ENCODE data around the gene COL17A1.

COL17A1 gene

DNA sequence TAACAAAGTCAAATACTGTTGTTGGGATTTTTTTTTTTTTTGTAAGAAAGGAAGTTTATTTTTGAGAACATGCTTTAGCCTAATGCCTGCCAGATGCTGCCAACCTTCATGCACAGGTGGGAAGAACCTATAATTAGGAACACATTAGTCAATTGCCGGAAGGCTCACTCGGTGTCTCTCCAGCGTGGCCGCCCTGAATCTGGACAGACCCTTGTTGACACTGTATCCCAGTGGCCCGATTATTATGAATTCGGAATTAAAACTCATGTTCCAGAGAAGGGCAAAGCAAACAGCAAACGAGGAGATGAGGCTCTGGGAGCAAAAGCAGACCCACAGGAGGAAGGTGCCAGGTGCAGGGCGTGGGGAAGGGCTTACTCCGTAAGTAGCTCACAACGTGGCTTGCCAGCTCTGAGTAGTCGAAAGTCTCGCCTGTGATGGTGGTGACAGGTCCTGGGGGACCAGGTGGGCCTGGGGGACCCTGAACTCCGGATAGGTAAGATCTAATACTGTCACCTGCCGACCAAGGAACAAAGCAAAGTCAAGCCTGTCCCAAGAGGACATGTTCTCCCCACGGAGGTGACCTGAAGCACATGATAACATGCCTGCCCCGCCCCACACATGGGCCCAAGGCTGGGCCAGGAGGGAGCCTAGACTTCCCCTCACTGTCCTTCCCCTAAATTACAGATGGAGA, 48.3 kb downstream of the COL17A1 start:
- ATAC-seq (ENCODE audit: low read depth) (no peak), DNase-seq (ENCODE audit: low spot score) (peak; percentile 38)
- no peaks in the 10 kb centered on the region for H3K4me1 ChIP-seq (ENCODE audit: insufficient read depth, poor library complexity, severe bottlenecking)
- H3K27me3 ChIP-seq (ENCODE audit: insufficient read depth, poor library complexity, severe bottlenecking): no peaks in the 10 kb centered on the region
- no peak overlapping the region for H3K27ac ChIP-seq (ENCODE audit: poor library complexity, severe bottlenecking)
- TF ChIP-seq, protein P1, sequence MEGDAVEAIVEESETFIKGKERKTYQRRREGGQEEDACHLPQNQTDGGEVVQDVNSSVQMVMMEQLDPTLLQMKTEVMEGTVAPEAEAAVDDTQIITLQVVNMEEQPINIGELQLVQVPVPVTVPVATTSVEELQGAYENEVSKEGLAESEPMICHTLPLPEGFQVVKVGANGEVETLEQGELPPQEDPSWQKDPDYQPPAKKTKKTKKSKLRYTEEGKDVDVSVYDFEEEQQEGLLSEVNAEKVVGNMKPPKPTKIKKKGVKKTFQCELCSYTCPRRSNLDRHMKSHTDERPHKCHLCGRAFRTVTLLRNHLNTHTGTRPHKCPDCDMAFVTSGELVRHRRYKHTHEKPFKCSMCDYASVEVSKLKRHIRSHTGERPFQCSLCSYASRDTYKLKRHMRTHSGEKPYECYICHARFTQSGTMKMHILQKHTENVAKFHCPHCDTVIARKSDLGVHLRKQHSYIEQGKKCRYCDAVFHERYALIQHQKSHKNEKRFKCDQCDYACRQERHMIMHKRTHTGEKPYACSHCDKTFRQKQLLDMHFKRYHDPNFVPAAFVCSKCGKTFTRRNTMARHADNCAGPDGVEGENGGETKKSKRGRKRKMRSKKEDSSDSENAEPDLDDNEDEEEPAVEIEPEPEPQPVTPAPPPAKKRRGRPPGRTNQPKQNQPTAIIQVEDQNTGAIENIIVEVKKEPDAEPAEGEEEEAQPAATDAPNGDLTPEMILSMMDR (IDR thresholded peaks at IDR 0.05; ENCODE audit: poor library complexity, severe bottlenecking): no peak
- peaks cover 95% of the 10 kb centered on the region for H3K36me3 ChIP-seq (ENCODE audit: low read depth)
- no peak overlapping the region for H3K4me3 ChIP-seq (ENCODE audit: severe bottlenecking)
- H3K9me3 ChIP-seq (ENCODE audit: severe bottlenecking): no peaks in the 10 kb centered on the region

DNA sequence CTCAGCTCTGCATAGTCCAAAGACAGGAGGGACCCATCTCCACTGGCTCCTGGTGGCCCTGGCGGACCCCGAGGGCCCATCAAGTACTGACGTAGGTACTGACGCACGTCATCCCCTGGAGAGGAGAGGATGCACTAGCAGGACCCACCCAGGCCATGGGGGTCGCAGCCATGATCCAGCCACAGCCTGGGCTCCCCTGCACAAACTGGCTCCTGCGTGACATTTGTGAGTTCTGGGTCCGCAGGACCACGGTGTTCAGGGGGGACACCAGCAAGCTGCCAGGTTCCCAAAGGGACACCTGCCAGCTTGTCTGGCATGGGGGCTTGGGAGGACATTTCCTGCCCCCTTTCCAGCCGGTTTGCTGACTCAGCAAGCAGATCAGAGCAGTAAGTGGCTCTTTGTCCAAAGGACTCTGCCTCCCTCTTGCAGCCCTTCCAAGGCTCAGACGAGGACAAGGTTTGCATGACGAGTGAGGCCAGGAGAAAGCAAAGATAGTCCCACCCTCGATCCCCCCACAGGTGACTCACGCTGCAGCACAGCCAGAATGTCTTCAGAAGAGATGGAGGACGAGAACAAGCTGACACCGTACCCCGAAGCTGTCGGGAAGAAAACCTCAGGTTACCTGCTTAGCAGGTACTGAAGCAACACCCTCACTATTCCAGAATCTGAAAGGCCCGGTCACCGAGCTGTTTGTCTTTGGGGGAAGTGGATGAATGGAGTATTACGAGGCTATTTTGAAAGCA, 49.0 kb downstream of the COL17A1 start:
- DNase-seq (ENCODE audit: low spot score) (peak; percentile 34), ATAC-seq (ENCODE audit: low read depth) (no peak)
- Histone ChIP-seq H3K4me3 (ENCODE audit: severe bottlenecking) (no peak overlapping the region), H3K4me1 (ENCODE audit: insufficient read depth, poor library complexity, severe bottlenecking) (no peaks in the 10 kb centered on the region), H3K9me3 (ENCODE audit: severe bottlenecking) (no peaks in the 10 kb centered on the region), H3K27ac (ENCODE audit: poor library complexity, severe bottlenecking) (no peak overlapping the region), H3K36me3 (ENCODE audit: low read depth) (peaks cover 93% of the 10 kb centered on the region), H3K27me3 (ENCODE audit: insufficient read depth, poor library complexity, severe bottlenecking) (no peaks in the 10 kb centered on the region)
- TF ChIP-seq, protein P1 (IDR thresholded peaks at IDR 0.05; ENCODE audit: poor library complexity, severe bottlenecking): no peak

DNA sequence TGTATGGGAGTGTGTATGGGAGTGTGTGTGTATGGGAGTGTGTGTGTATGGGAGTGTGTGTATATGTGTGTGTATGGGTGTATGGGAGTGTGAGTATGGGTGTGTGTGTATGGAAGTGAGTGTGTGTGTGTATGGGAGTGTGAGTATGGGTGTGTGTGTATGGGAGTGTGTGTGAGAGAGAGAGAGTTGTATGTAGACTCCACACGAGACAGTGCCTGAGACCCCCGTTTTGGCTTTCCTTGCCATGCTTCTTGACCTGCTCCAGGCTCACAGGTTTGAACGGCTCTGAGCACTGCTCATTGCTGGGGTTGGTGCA, 49.7 kb downstream of the COL17A1 start:
- no peaks in the 10 kb centered on the region for H3K9me3 ChIP-seq (ENCODE audit: severe bottlenecking)
- H3K4me1 ChIP-seq (ENCODE audit: insufficient read depth, poor library complexity, severe bottlenecking): no peaks in the 10 kb centered on the region
- H3K36me3 ChIP-seq (ENCODE audit: low read depth): peaks cover 93% of the 10 kb centered on the region
- DNase-seq (ENCODE audit: low spot score) (no peak), ATAC-seq (ENCODE audit: low read depth) (peak; percentile 5; the same call in 1 of the 3 replicates)
- H3K27me3 ChIP-seq (ENCODE audit: insufficient read depth, poor library complexity, severe bottlenecking): no peaks in the 10 kb centered on the region
- H3K4me3 ChIP-seq (ENCODE audit: severe bottlenecking): no peak overlapping the region
- no peak overlapping the region for H3K27ac ChIP-seq (ENCODE audit: poor library complexity, severe bottlenecking)
- TF ChIP-seq, protein P1 (IDR thresholded peaks at IDR 0.05; ENCODE audit: poor library complexity, severe bottlenecking): no peak

DNA sequence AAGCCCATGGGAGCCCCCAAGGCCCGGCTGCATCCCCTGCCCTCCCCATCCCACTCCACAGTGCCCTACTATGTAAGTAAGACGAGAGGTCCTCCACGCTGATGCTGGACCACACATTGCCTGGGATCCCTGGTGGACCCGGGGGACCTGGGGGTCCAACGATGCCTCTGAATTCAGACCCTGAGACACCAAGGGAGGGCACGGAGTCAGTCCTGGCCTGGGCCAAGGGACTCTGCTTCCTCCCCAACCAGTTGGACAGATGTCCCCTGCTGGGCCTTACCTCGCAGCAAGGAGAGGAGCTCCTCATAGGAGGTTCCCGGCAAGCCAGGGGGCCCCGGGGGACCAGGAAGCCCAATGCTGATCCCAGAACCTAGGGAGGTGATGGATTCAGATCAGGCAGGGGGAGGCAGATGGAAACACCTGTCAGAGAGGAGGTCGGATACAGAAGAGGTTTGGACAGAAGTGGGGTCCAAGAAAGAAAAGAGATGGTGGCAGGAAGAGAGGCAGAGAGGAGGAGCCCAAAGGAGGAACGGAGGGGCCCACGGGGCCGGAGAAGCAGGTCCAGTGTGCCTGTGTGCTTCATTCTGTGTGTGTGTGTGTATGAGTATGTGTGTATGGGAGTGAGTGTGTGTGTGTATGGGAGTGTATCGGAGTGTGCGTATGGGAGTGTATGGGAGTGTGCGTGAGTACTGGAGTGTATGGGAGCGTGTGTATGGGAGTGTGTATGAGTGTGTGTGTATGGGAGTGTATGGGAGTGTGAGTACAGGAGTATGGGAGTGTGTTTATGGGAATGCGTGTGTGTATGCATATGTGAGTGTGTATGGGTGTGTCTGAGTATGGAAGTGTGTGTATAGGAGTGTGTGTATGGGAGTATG, 50.2 kb downstream of the COL17A1 start:
- peak; percentile 47 for DNase-seq (ENCODE audit: low spot score)
- no peaks in the 10 kb centered on the region for H3K4me1 ChIP-seq (ENCODE audit: insufficient read depth, poor library complexity, severe bottlenecking)
- TF ChIP-seq, protein P1 (IDR thresholded peaks at IDR 0.05; ENCODE audit: poor library complexity, severe bottlenecking): no peak
- H3K27me3 ChIP-seq (ENCODE audit: insufficient read depth, poor library complexity, severe bottlenecking): no peaks in the 10 kb centered on the region
- peaks cover 93% of the 10 kb centered on the region for H3K36me3 ChIP-seq (ENCODE audit: low read depth)
- no peak overlapping the region for H3K4me3 ChIP-seq (ENCODE audit: severe bottlenecking)
- no peak for ATAC-seq (ENCODE audit: low read depth)
- no peak overlapping the region for H3K27ac ChIP-seq (ENCODE audit: poor library complexity, severe bottlenecking)
- H3K9me3 ChIP-seq (ENCODE audit: severe bottlenecking): no peaks in the 10 kb centered on the region

Measured in RWPE2 (cell line).